ENCODE measurements around the gene AHCY. TPM values are rescaled to one million over a fixed set of nuclear protein-coding genes. Genes with fewer than 3 reads are reported as not detected.
"Not testable (repeated sequence)": the region's sequence is repeated elsewhere in the genome, so short reads cannot be mapped to it uniquely, and the experiment has no call there.

The AHCY gene
- total RNA-seq, 1 experiment from 2014 or later, result 116 TPM

DNA sequence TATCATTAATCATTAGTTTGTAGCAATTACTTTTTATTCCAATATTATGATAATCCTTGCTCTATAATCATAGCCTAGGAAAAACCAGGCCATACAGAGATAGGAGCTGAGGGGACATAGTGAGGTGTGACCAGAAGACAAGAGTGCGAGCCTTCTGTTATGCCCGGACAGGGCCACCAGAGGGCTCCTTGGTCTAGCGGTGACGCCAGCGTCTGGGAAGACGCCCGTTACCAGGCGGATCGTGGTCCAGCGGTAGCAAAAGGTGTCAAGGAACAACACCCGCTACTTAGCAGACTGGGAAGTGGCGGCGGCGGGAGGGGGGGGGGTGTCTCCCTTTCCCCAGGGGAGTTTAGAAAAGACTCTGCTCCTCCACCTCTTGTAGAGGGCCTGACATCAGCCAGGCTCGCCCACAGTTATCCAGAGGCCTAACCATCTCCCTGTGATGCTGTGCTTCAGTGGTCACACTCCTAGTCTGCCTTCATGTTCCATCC, 4.8 kb downstream of the AHCY start:
- H3K27me3 ChIP-seq (replicated peaks); H3K27ac ChIP-seq; DNase-seq (ENCODE audit: low read depth in 1 of 2, low spot score in 2 of 2); H3K9me3 ChIP-seq (replicated peaks); H3K4me3 ChIP-seq: not testable (repeated sequence)
- H3K36me3 ChIP-seq, result peaks cover 16% of the 10 kb centered on the region
- peaks cover 24% of the 10 kb centered on the region for H3K4me1 ChIP-seq (replicated peaks)

DNA sequence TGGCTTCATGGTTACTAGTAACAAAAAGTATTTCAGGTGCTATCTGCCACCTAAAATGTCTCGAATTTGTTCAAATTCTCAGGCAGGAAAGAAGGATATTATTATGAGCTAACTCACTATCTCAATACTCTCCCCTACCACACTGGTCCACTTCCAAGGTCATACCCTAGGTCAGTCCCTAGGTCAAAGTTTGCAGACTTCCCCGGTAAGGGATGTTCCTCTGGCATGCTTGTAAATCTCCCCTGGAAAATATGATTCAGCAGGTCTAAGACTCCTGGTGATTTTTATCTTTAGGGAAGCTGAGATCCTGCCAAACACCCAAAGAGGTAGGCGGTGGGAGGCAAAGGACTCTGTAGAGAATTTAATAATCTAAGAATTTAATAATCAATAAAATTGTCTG, 6.7 kb downstream of the AHCY start:
- Histone ChIP-seq H3K4me3 (no peak overlapping the region), H3K9me3 (replicated peaks) (no peaks in the 10 kb centered on the region), H3K4me1 (replicated peaks) (peaks cover 13% of the 10 kb centered on the region), H3K36me3 (peaks cover 29% of the 10 kb centered on the region), H3K27ac (no peak overlapping the region), H3K27me3 (replicated peaks) (no peaks in the 10 kb centered on the region)
- DNase-seq (ENCODE audit: low read depth in 1 of 2, low spot score in 2 of 2), result no peak

DNA sequence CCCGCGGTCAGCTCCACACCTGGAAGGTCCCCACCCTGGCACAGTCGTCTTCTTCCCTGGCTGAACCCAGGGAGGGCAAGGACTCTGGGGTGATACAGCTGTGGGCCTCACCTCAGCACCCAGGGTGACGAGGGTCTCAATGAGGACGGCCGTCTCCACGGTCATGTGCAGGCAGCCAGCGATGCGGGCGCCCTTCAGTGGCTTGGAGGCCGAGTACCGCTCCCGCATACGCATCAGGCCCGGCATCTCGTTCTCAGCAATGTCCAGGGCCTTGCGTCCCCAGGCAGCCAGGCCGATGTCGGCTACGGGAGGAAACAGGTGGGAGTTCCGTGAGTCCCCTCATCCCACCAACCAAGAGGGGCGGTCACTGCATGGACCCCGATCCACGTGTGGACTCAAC, 7.9 kb downstream of the AHCY start:
- Histone ChIP-seq H3K27me3 (replicated peaks) (no peaks in the 10 kb centered on the region), H3K4me1 (replicated peaks) (peaks cover under 1% of the 10 kb centered on the region; the same call in 1 of the 2 replicates), H3K36me3 (peaks cover 41% of the 10 kb centered on the region), H3K4me3 (no peak overlapping the region), H3K9me3 (replicated peaks) (no peaks in the 10 kb centered on the region), H3K27ac (no peak overlapping the region)
- DNase-seq (ENCODE audit: low read depth in 1 of 2, low spot score in 2 of 2), result no peak

DNA sequence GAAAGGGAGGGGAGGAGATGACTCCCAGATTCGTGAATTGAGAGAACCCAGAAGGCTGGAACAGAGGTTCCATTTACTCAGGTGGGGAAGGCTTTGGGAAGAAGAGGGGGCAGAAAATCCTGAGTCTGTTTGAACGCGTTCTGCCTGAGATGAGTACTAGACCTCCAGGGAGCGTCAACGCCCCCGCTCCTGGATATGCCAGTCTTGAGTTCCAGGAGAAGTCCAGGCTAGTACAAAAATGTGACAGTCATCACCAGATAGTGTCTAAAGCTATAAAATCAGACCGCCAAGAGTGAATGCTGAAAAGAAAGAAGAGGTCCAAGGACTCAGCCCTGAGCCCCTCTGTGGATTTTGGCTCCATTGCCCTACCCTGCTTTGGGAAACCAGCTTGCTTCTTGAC, 8.6 kb downstream of the AHCY start:
- Histone ChIP-seq H3K4me1 (replicated peaks) (no peaks in the 10 kb centered on the region), H3K36me3 (peaks cover 46% of the 10 kb centered on the region), H3K9me3 (replicated peaks) (no peaks in the 10 kb centered on the region), H3K27me3 (replicated peaks) (no peaks in the 10 kb centered on the region), H3K4me3 (no peak overlapping the region), H3K27ac (no peak overlapping the region)
- no peak for DNase-seq (ENCODE audit: low read depth in 1 of 2, low spot score in 2 of 2)

DNA sequence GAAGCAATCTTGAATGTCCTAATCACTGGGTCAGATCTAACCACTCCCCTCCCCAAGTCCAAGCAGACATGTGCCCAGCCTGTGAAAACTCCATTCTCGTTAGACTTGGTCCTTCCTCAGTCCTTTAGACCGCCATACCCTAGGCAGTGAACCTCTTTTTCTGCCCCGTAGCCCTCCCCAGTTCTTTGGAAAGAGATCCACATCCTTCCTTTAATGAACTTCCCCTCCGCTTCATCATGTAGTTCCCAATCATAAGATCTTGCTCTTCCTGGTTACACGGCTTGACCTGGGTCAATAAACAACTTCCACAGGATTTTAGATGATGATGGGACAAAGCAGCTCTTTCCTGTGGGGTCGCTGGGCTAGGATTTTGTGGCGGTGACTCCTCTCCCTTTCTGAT, 9.6 kb downstream of the AHCY start:
- H3K4me1 ChIP-seq (replicated peaks), result no peaks in the 10 kb centered on the region
- DNase-seq (ENCODE audit: low read depth in 1 of 2, low spot score in 2 of 2), result no peak
- no peaks in the 10 kb centered on the region for H3K9me3 ChIP-seq (replicated peaks)
- peaks cover 49% of the 10 kb centered on the region for H3K36me3 ChIP-seq
- H3K27me3 ChIP-seq (replicated peaks), result no peaks in the 10 kb centered on the region
- H3K4me3 ChIP-seq, result no peak overlapping the region
- H3K27ac ChIP-seq, result no peak overlapping the region

DNA sequence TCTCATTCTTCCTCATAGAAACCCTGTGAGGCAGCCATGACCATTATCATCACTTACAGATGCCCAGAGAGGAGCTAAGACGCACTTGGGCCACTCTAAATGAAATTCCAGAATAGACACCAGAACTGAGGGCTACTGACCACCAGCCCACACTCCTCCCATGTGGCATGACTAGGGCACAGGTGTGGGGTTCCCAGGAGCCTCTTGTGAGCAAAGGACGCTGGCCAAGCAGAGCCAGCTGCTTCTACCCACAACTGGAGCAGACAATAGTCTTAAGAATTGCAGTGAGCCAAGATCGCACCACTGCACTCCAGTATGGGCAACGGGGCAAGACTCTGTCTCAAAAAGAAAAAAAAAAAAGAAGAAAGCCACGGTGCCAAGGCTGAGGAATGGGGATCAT, 10.0 kb downstream of the AHCY start:
- Histone ChIP-seq H3K27ac (no peak overlapping the region), H3K36me3 (peaks cover 51% of the 10 kb centered on the region), H3K27me3 (replicated peaks) (no peaks in the 10 kb centered on the region), H3K4me1 (replicated peaks) (no peaks in the 10 kb centered on the region), H3K9me3 (replicated peaks) (no peaks in the 10 kb centered on the region), H3K4me3 (no peak overlapping the region)
- no peak for DNase-seq (ENCODE audit: low read depth in 1 of 2, low spot score in 2 of 2)

DNA sequence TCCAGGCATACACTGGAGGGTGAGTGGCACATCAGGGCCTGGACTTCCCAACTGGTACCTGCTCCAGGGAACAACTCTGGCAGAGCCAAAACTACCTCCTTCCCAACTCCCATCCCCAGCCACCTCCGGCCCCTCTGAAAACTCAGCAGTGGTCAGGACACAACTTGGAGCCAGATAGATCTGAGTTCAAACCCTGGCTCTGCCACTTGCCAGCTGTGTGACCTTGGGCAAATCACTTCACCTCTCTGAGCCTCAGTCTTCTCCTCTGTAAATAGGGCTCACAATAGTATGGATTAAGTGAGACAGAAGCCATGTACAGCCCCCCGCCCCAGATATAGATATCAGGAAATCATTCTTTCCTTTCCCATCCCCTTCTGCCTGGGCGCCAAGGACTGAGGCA, 10.7 kb downstream of the AHCY start:
- no peak for DNase-seq (ENCODE audit: low read depth in 1 of 2, low spot score in 2 of 2)
- Histone ChIP-seq H3K36me3 (peaks cover 58% of the 10 kb centered on the region), H3K4me1 (replicated peaks) (no peaks in the 10 kb centered on the region), H3K27me3 (replicated peaks) (no peaks in the 10 kb centered on the region), H3K4me3 (no peak overlapping the region), H3K9me3 (replicated peaks) (no peaks in the 10 kb centered on the region), H3K27ac (no peak overlapping the region)

DNA sequence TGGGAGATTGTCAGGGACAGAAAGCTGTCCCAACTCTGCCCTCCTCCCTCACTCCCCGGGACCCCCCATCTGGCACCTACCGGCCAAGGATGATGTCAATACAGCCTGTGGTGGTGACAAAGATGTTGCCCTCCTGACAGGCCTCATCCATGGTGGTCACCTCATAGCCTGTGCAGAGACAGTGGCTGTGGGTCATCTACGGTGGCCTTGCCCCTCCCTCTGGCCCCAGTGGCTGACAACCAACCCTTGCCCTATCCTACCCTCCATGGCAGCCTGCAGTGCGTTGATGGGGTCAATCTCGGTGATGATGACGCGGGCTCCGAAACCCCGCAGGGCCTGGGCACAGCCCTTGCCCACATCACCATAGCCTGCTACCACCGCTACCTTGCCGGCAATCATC, 12.7 kb downstream of the AHCY start:
- Histone ChIP-seq H3K36me3 (peaks cover 68% of the 10 kb centered on the region), H3K9me3 (replicated peaks) (no peaks in the 10 kb centered on the region)

DNA sequence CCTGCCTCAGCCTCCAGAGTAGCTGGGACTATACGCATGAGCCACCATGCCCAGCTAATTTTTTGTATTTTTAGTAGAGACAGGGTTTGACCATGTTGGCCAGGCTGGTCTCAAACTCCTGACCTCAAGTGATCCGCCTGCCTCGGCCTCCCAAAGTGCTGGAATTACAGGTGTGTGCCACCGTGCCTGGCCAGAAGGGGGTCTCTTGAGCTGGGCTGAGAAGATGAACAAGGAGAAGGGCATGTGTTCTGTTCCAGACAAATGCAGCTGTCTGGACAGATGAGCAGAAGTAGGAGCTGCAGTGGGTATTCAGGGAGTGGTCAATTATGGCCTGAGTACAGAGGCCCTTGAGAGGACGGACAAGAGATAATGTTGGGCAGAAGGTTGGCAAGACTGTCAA, 15.7 kb downstream of the AHCY start:
- not testable (repeated sequence) for H3K4me3 ChIP-seq; H3K27me3 ChIP-seq (replicated peaks); DNase-seq (ENCODE audit: low read depth in 1 of 2, low spot score in 2 of 2); H3K27ac ChIP-seq; H3K4me1 ChIP-seq (replicated peaks); H3K9me3 ChIP-seq (replicated peaks)
- H3K36me3 ChIP-seq, result peaks cover 66% of the 10 kb centered on the region

More for the DNA sequence above, 12.7 kb downstream of the AHCY start:
- no peak overlapping the region for H3K4me3 ChIP-seq
- H3K4me1 ChIP-seq (replicated peaks), result no peaks in the 10 kb centered on the region
- H3K27me3 ChIP-seq (replicated peaks), result no peaks in the 10 kb centered on the region
- no peak for DNase-seq (ENCODE audit: low read depth in 1 of 2, low spot score in 2 of 2)
- no peak overlapping the region for H3K27ac ChIP-seq

DNA sequence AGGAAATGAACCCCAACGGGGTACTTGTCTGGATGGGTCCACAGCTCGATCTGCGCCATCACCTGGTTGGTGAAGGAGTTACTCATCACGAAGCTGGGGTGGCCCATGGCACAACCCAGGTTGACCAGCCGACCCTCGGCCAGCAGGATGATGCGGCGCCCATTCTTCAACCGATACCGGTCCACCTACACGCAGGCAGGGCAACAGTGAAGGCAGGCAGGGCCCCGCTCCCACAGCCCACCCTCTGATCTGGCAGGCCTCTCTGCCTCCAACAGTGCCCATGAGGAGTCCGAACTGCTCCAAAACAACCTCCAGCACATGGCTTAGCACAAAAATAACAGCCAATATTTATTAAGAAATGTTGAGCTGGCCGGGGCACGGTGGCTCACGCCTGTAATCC, 17.7 kb downstream of the AHCY start:
- peaks cover 64% of the 10 kb centered on the region for H3K36me3 ChIP-seq
- H3K4me3 ChIP-seq, result no peak overlapping the region
- no peaks in the 10 kb centered on the region for H3K4me1 ChIP-seq (replicated peaks)
- no peaks in the 10 kb centered on the region for H3K9me3 ChIP-seq (replicated peaks)
- H3K27ac ChIP-seq, result no peak overlapping the region
- DNase-seq (ENCODE audit: low read depth in 1 of 2, low spot score in 2 of 2), result no peak
- H3K27me3 ChIP-seq (replicated peaks), result no peaks in the 10 kb centered on the region

DNA sequence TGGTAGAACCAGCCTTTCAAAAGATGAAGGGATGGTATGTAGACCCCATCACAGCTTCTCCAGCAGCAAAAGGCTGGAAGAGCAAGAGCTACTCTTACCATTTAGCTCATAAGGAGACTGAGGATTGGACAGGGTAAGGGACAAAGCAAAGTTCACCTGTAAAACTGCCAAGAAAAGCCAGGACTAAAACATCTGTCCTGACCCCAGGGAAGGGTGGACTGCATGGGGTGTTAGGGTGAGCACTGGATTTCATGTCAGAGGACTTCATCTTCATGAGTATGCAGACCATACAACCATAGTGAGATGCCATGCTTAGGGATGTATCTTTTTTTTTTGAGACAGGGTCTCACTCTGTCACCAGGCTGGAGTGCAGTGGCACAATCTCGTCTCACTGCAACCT, 19.3 kb downstream of the AHCY start:
- DNase-seq (ENCODE audit: low read depth in 1 of 2, low spot score in 2 of 2), result no peak
- Histone ChIP-seq H3K9me3 (replicated peaks) (no peaks in the 10 kb centered on the region), H3K36me3 (peaks cover 67% of the 10 kb centered on the region), H3K4me3 (no peak overlapping the region), H3K27me3 (replicated peaks) (no peaks in the 10 kb centered on the region), H3K4me1 (replicated peaks) (no peaks in the 10 kb centered on the region), H3K27ac (no peak overlapping the region)

DNA sequence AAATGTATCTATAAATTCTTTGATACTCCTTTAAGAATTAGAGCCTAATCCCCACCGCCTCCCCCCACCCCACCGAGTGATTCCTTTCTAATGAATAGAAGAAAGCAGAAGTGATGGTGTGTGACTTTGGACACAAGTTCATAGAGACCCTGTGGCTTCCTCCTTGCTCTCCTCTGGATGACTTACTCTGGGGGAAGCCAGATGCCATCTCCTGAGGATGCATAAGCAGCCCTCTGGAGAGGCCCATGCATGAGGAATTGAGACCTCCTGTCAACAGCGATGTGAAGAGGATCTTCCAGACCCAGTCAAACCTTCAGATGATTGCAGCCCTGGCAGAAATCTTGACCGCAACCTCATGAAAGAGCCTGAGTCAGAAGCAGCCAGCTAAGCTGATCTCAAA, 21.1 kb downstream of the AHCY start:
- DNase-seq (ENCODE audit: low read depth in 1 of 2, low spot score in 2 of 2), result no peak
- Histone ChIP-seq H3K4me1 (replicated peaks) (no peaks in the 10 kb centered on the region), H3K36me3 (peaks cover 63% of the 10 kb centered on the region)

DNA sequence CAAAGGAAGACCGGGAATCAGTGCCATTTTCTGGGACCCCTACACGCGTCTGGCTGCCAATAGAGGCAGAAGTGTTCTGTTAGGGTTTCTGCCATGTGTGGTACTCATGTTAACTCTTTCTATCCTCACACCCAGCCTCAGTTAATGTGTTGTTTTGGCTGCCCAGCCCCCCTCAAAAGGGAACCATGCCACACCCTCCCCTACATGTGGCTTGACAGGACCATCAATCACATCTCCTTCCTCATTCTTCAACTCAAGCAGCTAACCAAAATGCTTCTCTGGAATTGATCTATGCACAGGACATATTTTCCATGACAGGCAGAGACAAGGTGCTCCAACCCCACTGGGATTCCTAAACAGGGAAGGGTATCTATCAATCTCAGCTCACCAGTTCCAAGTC, 22.0 kb downstream of the AHCY start:
- Histone ChIP-seq H3K27ac (no peak overlapping the region), H3K36me3 (peaks cover 63% of the 10 kb centered on the region), H3K4me3 (no peak overlapping the region), H3K27me3 (replicated peaks) (no peaks in the 10 kb centered on the region), H3K9me3 (replicated peaks) (no peaks in the 10 kb centered on the region), H3K4me1 (replicated peaks) (no peaks in the 10 kb centered on the region)
- no peak for DNase-seq (ENCODE audit: low read depth in 1 of 2, low spot score in 2 of 2)

More for the DNA sequence above, 21.1 kb downstream of the AHCY start:
- no peak overlapping the region for H3K4me3 ChIP-seq
- no peaks in the 10 kb centered on the region for H3K9me3 ChIP-seq (replicated peaks)
- no peak overlapping the region for H3K27ac ChIP-seq
- no peaks in the 10 kb centered on the region for H3K27me3 ChIP-seq (replicated peaks)

DNA sequence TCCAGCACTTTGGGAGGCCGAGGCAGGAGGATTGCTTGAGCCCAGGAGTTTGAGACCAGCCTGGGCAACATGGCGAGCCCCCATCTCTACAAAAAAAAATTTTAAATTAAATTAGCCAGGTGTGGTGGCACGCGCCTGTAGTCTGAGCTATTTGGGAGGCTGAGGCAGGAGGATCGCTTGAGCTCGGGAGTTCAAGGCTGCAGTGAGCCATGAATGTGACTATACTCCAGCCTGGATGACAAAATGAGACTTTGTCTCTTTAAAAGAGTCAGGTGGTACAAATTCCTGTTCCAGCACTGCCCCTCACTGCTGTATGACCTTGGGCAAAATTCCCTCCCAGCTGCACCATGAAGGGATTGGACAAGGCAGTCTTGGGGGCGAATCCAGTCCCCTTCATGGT, 28.5 kb downstream of the AHCY start:
- no peaks in the 10 kb centered on the region for H3K9me3 ChIP-seq (replicated peaks)
- H3K4me3 ChIP-seq, result no peak overlapping the region
- no peak for DNase-seq (ENCODE audit: low read depth in 1 of 2, low spot score in 2 of 2)
- no peaks in the 10 kb centered on the region for H3K27me3 ChIP-seq (replicated peaks)
- H3K4me1 ChIP-seq (replicated peaks), result peaks cover 25% of the 10 kb centered on the region
- no peak overlapping the region for H3K27ac ChIP-seq
- H3K36me3 ChIP-seq, result peaks cover 13% of the 10 kb centered on the region

DNA sequence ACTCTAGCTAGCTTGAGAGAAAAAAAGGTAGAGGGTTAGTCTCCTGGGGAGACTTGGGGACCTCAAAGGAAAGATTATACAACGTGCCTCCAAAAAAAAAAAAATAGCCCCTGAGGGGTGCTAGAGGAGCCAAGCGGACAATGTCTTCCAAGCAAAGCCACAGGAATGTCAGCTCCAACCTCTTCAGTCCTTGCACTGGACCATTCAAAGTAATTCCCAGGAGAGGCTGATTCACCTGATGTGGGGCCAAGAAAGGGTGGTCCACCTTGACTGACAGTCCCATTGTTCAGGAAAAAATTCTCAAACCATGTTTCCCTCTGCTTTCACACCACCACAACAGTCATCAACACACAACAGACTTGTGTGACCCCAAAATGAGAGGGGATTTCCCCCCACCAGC, 31.2 kb downstream of the AHCY start:
- no peaks in the 10 kb centered on the region for H3K27me3 ChIP-seq (replicated peaks)
- H3K36me3 ChIP-seq, result peaks cover 2% of the 10 kb centered on the region
- peaks cover 32% of the 10 kb centered on the region for H3K4me1 ChIP-seq (replicated peaks)
- H3K9me3 ChIP-seq (replicated peaks), result no peaks in the 10 kb centered on the region
- peak; percentile 74 to 80 for DNase-seq (ENCODE audit: low read depth in 1 of 2, low spot score in 2 of 2)
- H3K4me3 ChIP-seq, result no peak overlapping the region
- no peak overlapping the region for H3K27ac ChIP-seq
